ENCODE results near the gene ST8SIA5.
A peak's percentile ranks its signal among the peaks of the same experiment; 100 is the strongest.
"Not testable (repeated sequence)": the region's sequence is repeated elsewhere in the genome, so short reads cannot be mapped to it uniquely, and the experiment has no call there.

ST8SIA5 gene, protein sequence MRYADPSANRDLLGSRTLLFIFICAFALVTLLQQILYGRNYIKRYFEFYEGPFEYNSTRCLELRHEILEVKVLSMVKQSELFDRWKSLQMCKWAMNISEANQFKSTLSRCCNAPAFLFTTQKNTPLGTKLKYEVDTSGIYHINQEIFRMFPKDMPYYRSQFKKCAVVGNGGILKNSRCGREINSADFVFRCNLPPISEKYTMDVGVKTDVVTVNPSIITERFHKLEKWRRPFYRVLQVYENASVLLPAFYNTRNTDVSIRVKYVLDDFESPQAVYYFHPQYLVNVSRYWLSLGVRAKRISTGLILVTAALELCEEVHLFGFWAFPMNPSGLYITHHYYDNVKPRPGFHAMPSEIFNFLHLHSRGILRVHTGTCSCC

DNA sequence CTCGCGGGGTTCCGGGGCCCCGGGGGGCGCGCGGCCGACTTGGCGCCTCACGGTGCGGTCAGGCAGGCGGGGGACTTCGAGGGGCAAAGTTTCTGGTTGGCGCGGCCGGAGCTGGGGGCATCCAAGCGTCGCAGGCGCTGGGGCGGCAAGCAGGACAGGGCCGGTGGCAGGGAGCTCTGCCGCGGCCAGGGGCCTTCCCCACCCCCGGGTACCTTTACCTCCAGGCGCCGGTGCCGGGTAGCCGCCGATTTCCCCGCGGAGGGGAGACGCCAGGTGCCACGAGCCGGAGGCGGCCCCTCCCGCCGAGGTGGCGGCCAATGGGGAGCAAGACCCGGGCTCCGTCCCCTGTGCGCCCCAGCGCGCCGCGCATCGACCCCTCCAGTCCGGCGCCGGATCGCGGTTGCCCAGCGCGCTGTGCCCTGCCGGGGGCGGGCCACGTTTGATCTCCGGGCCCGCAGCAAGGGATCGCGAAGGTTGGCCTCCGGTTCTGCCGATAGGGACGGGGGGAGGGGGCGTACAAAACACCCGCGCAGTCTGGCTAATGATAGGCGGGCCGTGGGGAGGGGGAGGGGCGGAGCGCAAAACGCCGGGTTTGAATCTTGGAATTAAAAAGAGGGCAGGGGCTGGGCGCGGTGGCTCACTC lies at the start of gene ST8SIA5:
Gene ST8SIA5, minus strand, starts transcription at position 495 of the 643 bp plus-strand sequence. CDS start 545 bp downstream, outside the sequence.
- DNase-seq, result peak; percentile 78

DNA sequence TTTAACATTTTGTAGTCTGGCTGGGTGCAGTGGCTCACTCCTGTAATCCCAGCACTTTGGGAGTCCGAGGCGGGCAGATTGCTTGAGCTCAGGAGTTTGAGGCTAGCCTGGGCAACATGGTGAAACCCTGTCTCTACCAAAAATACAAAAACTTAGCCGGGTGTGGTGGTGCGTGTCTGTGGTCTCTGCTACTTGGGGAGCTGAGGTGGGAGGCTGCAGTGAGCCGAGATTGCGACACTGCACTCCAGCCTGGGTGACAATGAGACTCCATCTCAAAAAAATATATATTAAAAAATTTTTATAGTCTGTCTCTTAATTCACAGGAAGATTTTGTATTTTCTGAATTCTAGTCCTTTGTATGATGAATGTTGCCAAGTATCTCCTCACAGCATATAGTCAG lies 39.1 kb upstream of the ST8SIA5 start:
- DNase-seq, result not testable (repeated sequence)

DNA sequence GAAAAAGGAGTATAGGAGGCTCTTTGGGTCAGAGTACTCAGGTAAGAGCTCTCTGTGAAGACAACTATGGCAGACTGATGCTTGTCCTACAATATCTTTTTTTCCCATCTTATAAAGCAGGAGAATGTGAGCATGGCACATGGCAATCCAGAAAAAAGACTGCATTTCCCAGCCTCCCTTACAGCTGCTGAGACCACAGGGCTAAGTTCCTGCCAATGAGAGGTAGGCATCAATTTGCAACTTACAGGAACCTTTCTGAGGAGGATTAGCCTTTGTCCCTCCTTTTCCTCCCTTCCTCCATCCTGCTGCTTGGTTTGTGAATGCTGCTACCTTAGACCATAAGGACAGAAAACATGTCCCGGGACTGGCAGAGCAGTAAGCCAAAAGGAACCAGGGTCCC lies 37.8 kb upstream of the ST8SIA5 start:
- DNase-seq, result no peak

DNA sequence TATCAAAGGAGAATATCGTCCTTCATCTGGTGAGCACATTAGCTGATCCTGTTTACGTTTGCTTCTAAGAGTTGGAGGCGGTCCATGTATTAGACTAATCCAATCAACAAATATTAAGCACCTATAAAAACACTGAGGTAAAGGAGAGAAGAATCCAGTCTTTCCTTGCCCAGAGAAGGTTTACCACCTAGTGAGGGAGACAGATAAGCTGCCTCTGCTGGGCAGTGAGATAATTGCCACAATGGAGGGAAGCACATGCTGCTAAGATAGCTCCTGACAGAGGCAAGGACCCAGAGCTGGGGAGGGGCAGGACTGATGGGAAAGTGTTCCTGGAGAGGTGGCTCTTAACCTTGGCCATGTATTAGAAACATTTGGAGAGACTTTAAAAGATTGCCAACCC lies 36.7 kb upstream of the ST8SIA5 start:
- DNase-seq, result no peak

DNA sequence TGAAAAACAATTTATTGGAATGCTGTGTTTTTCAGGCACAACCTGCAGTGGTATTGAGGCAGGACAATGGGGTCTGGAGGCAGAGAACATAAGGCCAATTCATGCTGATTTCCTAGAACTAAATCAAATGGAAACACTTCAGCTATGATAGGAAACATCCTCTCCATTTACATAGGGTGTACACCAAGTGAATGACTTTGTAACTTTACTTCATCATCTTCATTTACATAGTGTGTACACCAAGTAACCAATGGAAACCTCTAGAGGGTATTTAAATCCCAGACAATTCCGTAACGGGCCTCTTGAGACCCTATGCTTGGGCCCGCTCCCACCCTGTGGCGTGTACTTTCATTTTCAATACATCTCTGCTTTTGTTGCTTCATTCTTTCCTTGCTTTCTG lies 32.2 kb upstream of the ST8SIA5 start:
- DNase-seq, result no peak

DNA sequence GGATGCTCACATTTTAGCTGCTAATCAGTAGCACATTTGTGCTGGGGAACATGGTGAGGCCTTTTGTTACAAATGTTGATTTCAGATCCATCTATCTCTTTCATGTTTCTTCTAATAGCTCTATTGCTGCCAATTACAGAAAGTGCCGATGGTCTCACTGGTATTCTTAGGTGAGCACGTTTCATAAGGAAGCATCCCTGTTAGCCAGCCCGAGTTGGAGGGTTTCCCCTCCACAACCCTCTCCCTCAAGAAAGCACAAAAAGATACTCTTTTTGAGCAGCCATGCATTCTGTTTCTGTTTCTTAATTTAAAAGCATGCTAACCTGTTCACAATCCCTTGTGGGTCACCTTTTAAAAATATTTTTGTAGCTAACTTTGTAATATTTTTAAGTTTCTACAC lies 30.8 kb upstream of the ST8SIA5 start:
- no peak for DNase-seq

DNA sequence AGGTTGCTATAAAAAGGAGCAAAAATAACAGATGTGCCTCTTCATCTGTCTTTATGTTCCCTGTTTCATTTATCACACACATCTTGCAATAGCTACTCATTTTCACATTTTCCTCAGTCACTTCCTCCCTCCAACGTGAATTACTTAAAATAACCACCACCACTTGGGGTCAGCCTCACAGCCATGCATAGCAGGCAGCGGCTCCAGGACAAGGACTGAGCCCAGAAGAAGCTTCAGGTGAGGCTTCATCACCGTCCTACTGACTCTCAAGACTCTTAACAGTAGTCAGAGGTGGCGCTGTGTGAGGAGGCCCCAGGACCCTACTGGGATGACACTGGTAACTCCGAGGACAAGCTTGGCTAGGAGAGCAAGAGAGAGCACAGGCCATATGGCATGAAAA lies 15.5 kb upstream of the ST8SIA5 start:
- no peak for DNase-seq

DNA sequence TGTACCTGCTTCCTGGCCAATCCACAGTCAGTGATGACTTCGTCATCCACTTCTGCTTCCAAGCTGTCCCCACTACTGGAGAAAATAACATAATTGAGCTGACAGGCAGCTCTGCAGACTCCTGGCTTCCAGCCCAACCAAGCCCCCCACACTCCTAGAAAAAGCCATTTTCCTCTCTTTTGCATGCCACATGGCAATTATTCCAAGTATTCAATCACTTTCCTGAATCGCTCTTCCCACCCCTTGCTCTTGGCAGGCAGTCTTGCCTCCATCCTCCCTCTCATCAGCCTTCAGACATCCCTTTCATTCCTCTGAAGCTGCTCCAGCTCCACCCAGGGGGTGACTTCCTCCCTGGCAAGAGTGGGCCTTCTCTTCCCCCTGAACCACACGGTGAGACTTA lies 14.3 kb upstream of the ST8SIA5 start:
- no peak for DNase-seq

DNA sequence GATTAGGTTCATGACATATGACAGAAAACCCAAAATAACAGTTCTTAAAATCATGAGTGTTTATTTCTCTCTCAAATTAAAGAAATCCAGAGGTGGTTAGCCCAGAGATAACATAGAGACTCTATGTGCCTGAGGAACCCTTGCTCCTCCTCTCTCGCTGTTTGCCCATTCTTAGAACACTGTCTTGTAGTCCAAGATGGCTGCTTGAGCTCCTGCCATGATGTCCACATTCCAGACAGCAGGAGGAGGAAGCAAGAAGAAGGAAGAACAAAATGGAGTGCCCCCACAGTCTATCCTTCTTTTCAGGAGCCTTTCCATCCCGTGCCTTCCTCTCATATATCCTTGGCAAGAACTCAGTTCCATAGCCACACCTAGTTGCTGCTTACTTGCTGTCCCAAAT lies 13.9 kb upstream of the ST8SIA5 start:
- no peak for DNase-seq

DNA sequence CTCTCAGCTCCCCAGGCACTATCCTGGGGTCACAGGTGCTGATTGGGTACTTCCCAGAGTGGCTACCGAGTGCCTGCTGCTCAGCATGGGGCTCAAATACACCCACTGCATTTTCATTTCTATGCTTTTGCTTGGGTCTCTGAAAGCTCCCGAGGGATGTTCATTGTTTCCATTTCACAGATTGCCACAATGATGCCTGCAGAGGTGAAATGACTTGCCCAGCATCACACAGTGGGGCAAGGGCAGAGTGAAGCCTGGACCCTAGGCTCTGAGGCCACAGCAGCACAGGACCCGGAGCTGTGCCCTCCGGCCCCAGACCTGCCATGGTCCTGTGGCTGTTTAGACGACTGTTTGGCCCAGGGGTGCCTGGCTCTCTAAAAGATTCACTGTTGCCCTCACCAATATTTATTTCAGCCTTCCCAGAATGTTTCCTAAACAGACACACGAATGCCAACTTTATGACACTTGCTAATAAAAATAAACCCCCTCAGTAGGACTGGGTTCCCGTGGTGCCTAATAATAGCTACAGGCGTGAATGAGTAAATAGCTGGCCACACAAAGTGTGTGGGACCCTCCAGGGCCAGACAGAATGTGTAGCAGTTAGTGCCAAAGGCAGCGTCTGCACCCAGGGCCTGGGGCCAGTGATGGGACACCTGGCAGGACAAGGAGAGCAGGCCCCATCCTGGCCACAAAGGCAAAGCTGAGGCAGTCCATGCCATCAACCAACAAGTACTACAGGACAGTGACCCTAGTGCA lies 11.5 kb upstream of the ST8SIA5 start:
- no peak for DNase-seq

DNA sequence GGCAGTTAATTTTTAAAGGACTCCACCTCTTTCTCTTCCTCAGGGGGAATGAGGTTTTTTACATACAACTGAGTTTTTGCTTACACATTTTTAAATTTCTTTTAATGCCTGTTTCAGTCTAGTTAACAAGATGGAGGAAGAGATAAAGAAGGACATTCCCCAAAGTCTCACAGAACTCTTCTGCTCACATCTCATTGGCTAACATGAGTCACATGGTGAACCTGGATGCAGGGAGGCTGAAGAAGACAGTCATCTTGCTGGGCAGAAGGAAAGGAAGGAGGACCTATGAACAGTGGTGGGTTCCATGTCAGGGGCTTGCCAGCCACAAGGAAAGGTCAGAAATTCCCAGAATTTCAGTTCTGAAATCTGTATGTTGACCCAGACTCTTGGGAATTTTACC lies 10.4 kb upstream of the ST8SIA5 start:
- DNase-seq, result no peak

DNA sequence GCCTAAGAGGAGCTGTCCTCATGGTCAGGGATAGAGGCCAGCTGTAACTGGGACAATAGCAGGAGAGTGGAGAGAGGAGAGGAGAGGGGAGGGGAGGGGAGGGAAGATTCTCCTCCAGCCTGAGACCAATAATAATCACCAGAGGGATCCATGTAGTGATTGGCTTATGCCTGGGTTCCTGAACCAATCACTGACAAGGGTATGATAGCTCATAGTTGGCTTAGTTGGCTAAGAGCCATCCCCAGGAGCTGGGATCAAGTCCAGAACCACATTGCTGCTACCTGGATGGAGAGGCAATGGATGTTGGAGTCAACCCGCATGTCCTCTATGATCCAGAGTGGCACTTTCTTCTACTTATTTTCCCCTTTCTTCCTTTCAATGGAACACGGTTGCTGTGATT lies 7.7 kb upstream of the ST8SIA5 start:
- DNase-seq, result no peak

DNA sequence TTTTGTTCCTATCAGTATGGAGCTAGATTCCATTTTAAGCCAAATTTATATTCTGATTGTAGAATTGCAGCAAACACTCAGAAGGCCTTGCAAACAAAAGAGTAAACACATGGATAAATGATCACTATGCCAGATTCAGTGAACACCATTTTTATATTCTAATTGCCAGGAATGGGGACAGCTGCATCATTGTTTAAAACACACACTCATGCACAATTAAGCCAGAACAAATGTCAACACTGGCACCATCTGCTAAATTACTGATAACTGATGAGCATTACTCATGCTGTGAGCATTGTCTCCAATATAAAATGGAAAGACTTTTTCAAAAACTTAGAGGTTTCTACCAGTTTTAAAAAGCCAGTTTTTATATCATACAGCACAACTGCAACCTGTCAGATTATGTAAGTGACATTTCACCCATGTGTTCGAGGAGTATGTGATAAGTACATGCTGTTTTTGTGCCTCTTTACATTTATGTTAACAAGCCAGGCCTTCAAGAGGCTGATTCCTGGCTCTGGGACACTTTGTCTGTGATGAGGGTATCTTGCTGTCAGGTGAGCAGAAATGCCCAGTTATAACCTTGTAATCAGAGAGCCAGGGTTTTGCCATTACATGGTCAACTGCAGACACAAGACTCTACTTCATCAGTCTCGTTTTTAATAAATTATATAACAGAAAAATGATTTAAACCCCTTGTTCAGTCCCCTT lies 4.4 kb upstream of the ST8SIA5 start:
- DNase-seq, result peak; percentile 89

DNA sequence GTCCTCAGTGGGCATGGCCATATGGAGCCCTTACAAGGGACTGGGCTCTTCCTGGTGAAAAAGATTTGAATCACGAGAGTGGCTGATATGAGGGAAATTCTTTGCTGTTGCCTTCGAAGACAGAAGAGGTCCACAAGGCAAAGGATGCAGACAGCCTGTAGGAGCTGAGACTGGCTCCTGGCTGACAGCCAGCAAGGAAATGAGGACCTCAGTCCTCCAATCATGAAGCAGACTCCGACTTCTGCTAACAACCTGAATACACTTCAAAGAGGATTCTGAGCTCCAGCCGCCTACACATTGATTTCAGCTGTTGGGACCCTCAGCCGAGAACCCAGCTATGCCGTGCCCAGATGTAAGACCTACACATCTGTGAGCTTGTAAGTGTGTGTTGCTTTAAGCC lies 3.0 kb upstream of the ST8SIA5 start:
- DNase-seq, result peak; percentile 36

DNA sequence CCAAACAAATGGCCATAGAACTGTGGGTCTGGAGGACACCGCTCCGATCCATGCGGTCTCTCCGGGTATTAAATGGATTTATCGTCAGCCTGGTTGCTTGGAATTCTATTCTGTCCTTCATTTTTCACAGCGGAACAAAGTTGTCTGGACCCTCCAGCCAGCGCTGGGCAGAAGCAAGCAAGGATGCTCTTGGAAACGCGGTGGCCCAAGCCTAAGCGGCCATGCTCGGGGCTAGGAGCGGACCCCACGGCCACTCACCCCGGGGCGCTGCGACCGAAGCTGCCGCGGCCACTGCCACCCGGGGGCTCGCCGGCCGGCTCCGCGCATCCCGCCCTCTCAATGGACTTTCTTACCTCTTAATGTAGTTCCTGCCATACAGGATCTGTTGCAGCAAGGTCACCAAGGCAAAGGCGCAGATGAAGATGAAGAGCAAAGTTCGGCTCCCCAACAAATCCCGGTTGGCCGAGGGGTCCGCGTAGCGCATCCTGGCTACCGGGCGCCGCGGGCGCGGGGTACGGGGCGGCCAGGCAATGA lies 761 bp downstream of the ST8SIA5 start:
- no peak for DNase-seq

DNA sequence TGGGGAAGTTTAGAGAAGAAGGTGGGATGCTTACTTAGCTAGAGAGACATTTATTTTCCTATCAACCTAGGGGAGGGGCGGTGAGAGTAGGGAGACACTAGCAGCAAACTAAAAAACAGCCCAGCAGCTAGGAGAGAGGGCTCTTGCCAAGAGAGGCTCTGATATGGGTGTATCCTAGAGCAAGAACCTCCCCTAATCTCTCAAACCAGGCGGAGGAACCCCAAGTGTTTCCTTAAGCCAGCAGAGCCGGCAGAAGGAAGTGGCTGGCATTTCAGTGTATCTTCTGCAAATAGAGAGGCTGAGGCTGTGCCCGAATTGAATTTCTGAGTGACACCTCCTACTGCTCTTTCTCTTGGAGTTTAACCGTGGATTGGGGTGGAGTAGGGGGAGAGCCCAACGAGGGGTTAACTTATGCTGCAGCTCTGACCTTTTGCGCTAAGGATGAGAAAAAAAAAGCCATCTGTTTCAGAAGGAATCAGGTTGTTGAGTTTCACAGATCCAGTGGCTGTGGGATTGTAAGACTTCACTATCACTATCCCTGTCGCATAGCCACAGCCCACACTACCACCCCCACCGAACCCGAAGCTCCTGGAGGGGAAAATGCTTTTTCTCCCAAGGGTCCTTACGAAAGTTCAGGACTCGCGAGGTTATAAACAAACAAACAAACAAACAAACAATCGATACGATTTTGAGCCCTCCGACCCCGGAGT lies 1.4 kb downstream of the ST8SIA5 start:
- no peak for DNase-seq

DNA sequence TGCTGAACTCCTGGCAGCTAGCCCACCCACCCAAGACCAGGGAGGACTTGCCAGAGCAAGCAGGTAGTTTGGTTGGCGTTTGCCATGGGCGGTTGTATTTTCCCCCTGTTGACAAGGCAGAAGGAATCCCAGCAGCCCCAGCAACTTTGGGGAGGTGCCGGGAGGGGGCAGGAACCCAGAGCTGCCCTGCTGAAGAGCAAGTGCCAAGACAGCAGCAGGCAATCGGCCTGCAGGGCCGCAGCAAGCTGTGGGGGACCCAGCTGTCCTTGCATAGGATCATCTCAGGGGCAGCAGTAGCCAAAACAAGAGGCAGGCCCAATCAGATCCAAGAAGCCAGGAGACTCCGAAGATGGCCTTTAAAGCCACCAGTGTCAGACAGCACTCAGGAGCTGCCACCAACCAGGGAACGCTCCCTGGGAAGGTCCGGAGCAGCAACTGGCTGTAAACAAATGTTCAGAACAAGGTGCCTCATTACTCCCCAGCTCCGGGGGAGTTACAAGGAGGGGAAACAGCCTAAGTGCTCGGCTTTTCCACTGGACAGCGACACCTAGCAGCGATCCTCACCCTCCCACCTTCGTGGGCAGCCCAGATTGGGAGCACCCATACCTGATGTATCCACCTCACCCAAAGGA lies 2.1 kb downstream of the ST8SIA5 start:
- DNase-seq, result no peak

DNA sequence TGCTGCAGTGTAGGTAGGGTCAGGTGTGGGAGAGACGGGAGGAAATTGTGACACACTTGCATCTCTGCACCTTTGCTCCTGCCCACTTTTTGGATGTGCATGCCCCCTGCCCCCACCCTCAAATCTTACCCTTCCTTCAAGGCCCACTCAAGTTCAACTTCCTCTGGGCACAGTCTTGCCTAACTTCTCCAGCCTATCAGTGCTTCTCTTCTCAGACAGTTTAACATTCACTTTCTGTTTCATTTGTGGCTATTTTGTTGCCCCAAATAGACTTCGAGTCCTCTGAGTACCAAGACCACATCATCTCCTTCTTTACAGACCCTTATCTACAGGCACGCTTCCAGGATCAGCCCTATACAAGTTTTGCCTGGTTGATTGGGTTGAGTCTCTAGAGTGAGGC lies 2.7 kb downstream of the ST8SIA5 start:
- DNase-seq, result no peak

DNA sequence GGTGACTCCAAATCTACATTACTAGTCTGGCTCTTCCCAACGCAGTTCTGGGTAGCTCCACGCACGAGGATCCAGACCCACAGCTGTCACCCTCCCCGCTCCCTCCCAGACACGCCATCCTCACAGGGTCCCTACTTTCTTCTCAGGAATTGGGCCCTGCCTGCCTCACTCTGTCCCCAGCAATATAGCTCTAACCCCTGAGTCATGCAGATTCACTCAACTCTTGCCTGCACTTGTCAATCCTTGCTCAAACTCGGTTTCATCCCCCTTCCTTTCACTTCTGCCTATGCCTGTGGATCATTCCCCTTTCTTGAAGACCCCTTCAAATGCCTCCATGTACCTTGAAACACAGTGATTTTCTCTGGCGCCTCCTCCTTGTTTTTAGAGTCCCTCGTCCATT lies 5.0 kb downstream of the ST8SIA5 start:
- DNase-seq, result no peak

DNA sequence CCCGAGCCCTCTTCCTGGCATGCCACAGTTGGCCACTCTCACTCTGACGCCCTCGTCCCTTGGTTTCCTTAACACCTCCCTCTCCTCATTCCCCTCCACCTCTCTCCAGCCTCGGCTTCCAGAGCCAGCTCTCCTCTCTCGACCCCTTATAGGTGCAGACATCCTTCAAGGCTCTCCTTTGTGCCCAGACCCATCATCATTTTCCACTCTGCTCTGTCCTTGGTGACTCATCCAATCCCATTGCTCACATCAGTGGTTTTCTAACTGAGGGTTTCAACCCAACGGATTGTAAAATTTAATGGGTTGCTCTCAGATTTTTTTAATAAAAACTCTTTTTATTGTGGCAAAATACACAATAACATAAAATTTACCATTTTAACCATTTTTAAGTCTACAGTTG lies 6.2 kb downstream of the ST8SIA5 start:
- no peak for DNase-seq

DNA sequence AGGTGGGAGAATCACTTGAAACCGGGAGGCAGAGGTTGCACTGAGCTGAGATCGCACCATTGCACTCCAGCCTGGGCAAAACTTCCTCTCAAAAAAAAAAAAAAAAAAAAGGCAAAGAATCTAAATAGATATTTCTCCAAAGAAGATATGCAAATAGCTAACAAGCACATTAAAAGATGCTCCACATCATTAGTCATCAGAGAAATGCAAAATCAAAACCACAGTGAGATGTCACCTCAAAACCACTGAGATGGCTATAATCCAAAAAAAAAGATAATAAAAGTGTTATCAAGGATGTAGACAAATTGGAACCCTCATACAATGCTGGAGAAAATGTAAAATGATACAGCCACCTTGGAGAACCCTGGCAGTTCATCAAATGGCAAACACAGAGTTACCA lies 8.4 kb downstream of the ST8SIA5 start:
- DNase-seq, result no peak

DNA sequence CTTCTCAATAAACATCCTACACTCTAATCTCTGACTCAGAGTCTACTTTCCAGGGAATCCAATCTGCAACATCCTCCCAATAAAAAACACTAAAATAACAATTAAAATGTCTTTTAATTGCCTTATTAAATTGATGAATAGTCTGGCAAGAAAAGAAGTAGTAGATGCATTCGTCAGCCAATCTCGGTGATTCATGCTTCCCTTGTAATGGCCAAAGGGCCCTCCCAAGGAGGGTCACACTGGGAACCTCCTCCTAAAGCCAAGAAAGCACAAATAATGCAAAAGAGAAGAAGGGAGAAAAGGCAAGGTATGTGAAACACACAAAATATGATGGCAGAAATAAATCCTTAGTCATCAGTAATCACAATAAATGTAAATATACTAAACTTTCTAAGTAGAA lies 16.8 kb downstream of the ST8SIA5 start:
- DNase-seq, result no peak
